ENCODE results near the gene LRP5. TPM values are rescaled to one million over a fixed set of nuclear protein-coding genes. Genes with fewer than 3 reads are reported as not detected.

The LRP5 gene
- total RNA-seq, 1 experiment from 2014 or later, result 67.0 TPM

- Histone ChIP-seq H3K9me3 (ENCODE audit: low read depth, low read length, poor library complexity, severe bottlenecking) (no peaks in the 10 kb centered on the region), H3K27me3 (replicated peaks; ENCODE audit: insufficient read depth, low read depth, low read length, poor library complexity) (no peaks in the 10 kb centered on the region), H3K36me3 (ENCODE audit: insufficient read depth, low read length, poor library complexity, severe bottlenecking) (peaks cover 29% of the 10 kb centered on the region), H3K27ac (ENCODE audit: low read depth, low read length, poor library complexity, severe bottlenecking) (no peak overlapping the region), H3K4me1 (ENCODE audit: insufficient read depth, low read length, poor library complexity, severe bottlenecking) (no peaks in the 10 kb centered on the region), H3K4me3 (ENCODE audit: low read depth, low read length, poor library complexity, severe bottlenecking) (no peak overlapping the region)
- DNase-seq (ENCODE audit: low spot score), result no peak
- ChIA-PET CTCF (no interaction called here), POLR2A (ENCODE audit: low non-redundant PET) (no interaction called here)
- intact Hi-C loops (cut with micrococcal nuclease; ENCODE audit: unreplicated experiment), result no loop called here
- TF ChIP-seq CTCF (conservative IDR thresholded peaks at IDR 0.05; ENCODE audit: low read depth, low read length), result no peak
- BruUV-seq (replicated peaks), result no TSS peak
These were observed 44.5 kb upstream of the LRP5 start for GRCh38 chr11:68267881-68268240.

- no peak for DNase-seq (ENCODE audit: low spot score)
- POLR2A ChIA-PET (ENCODE audit: low non-redundant PET), result no interaction called here
- CTCF ChIA-PET, result no interaction called here
- BruUV-seq (replicated peaks), result no TSS peak
- Histone ChIP-seq H3K4me1 (ENCODE audit: insufficient read depth, low read length, poor library complexity, severe bottlenecking) (no peaks in the 10 kb centered on the region), H3K9me3 (ENCODE audit: low read depth, low read length, poor library complexity, severe bottlenecking) (no peaks in the 10 kb centered on the region), H3K27me3 (replicated peaks; ENCODE audit: insufficient read depth, low read depth, low read length, poor library complexity) (no peaks in the 10 kb centered on the region), H3K27ac (ENCODE audit: low read depth, low read length, poor library complexity, severe bottlenecking) (no peak overlapping the region), H3K36me3 (ENCODE audit: insufficient read depth, low read length, poor library complexity, severe bottlenecking) (peaks cover 23% of the 10 kb centered on the region), H3K4me3 (ENCODE audit: low read depth, low read length, poor library complexity, severe bottlenecking) (no peak overlapping the region)
- intact Hi-C loops (cut with micrococcal nuclease; ENCODE audit: unreplicated experiment), result loop anchor here (2.0 to 5.0 kb wide), 3 partner anchors 27 to 193 kb away; partner anchors contain the start of gene PPP6R3
- TF ChIP-seq EZH2 (IDR thresholded peaks at IDR 0.05; ENCODE audit: borderline replicate concordance, low read depth, low read length, poor library complexity, severe bottlenecking) (no peak), CTCF (conservative IDR thresholded peaks at IDR 0.05; ENCODE audit: low read depth, low read length) (no peak)
These were observed 42.8 kb upstream of the LRP5 start for GRCh38 chr11:68269414-68270081.

GRCh38 chr11:68270196-68271022 is 42.0 kb upstream of the LRP5 start:
- Histone ChIP-seq H3K36me3 (ENCODE audit: insufficient read depth, low read length, poor library complexity, severe bottlenecking) (peaks cover 20% of the 10 kb centered on the region), H3K27me3 (replicated peaks; ENCODE audit: insufficient read depth, low read depth, low read length, poor library complexity) (no peaks in the 10 kb centered on the region), H3K4me3 (ENCODE audit: low read depth, low read length, poor library complexity, severe bottlenecking) (peak overlapping the region; percentile 86), H3K4me1 (ENCODE audit: insufficient read depth, low read length, poor library complexity, severe bottlenecking) (no peaks in the 10 kb centered on the region), H3K27ac (ENCODE audit: low read depth, low read length, poor library complexity, severe bottlenecking) (peak overlapping the region; percentile 91), H3K9me3 (ENCODE audit: low read depth, low read length, poor library complexity, severe bottlenecking) (no peaks in the 10 kb centered on the region)
- no peak for TF ChIP-seq EZH2 (IDR thresholded peaks at IDR 0.05; ENCODE audit: borderline replicate concordance, low read depth, low read length, poor library complexity, severe bottlenecking)
- no peak for TF ChIP-seq CTCF (conservative IDR thresholded peaks at IDR 0.05; ENCODE audit: low read depth, low read length)
- ChIA-PET CTCF (interaction anchor here (0.5 to 1.0 kb wide), 5 partner anchors 13 to 170 kb away, joined by 3 to 8 read pairs (median 4); no protein-coding TSS in a partner anchor), POLR2A (ENCODE audit: low non-redundant PET) (interaction anchor here (0.6 kb wide), 1 partner anchor 48 kb away, joined by 15 read pairs; no protein-coding TSS in a partner anchor)
- intact Hi-C loops (cut with micrococcal nuclease; ENCODE audit: unreplicated experiment), result loop anchor here (2.0 to 5.0 kb wide), 3 partner anchors 26 to 192 kb away; partner anchors contain the start of gene PPP6R3
- BruUV-seq (replicated peaks), result no TSS peak
- DNase-seq (ENCODE audit: low spot score), result no peak
